Measurements from ENCODE around the gene PPP3R2.
A peak's percentile ranks its signal among the peaks of the same experiment; 100 is the strongest.

The PPP3R2 gene

DNA sequence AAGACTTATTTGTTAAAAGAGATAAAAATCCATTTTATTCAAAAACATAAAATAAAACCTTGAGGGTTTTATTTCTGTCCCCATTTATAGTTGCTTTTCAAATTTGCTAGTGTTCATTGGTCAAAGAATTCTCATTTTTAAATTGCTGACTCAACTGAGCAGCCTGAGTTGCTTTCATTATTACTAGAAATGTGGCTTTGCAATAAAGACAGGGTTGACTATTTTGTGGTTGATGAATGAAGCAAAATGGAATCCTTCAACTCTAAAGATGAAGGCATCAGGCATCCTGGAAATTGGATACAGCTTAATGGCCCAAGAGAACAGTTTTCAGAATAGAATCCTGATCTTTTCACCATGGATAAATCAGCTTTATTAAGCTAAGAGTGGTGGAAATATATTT is 23.9 kb upstream of the PPP3R2 start:
- TF ChIP-seq, protein P1, sequence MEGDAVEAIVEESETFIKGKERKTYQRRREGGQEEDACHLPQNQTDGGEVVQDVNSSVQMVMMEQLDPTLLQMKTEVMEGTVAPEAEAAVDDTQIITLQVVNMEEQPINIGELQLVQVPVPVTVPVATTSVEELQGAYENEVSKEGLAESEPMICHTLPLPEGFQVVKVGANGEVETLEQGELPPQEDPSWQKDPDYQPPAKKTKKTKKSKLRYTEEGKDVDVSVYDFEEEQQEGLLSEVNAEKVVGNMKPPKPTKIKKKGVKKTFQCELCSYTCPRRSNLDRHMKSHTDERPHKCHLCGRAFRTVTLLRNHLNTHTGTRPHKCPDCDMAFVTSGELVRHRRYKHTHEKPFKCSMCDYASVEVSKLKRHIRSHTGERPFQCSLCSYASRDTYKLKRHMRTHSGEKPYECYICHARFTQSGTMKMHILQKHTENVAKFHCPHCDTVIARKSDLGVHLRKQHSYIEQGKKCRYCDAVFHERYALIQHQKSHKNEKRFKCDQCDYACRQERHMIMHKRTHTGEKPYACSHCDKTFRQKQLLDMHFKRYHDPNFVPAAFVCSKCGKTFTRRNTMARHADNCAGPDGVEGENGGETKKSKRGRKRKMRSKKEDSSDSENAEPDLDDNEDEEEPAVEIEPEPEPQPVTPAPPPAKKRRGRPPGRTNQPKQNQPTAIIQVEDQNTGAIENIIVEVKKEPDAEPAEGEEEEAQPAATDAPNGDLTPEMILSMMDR (IDR thresholded peaks at IDR 0.05; ENCODE audit: low read length, missing control alignments): no peak
- DNase-seq (ENCODE audit: low read depth): no peak
- H3K4me3 ChIP-seq (replicated peaks; ENCODE audit: low read depth, low read length): no peak overlapping the region

DNA sequence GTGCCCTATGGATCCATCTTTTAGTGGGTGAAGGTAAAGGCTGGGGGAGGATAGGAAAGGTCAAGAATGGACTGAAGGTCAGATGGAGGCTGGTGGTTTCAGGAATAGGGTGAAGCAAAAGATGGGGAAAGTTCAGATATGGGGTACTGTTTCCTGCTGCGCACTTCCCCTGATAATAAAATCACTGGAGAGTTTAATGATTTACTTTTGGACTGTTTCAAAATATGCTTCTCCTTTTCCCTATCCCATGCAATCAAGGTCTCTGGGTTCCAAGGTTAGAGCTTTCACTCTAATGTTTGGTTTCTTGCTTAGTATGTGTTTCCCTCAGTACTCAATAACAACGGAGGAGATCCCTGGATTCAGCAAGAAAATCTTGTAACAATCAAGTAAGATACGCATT is 10.8 kb upstream of the PPP3R2 start:
- DNase-seq (ENCODE audit: low read depth): no peak
- H3K4me3 ChIP-seq (replicated peaks; ENCODE audit: low read depth, low read length): no peak overlapping the region
- TF ChIP-seq, protein P1 (IDR thresholded peaks at IDR 0.05; ENCODE audit: low read length, missing control alignments): no peak

DNA sequence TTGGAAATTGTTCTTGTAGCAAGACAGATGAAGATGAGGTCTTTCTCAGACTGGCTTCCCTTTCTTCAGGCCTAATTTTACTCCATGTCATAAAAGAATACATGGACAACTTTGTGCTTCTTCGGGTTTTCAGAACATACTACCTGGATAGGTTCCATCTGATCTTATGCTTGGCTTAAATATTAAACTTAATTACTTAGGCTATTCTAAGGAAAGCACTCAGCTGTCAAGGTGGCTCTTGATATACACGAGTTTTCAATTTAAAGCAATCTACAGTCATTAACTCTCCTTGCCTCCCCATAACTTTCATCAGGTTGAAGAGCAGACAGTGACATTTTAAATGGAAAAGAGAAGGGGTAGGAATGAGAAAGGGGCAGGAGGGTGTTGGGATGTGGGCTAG is 9.5 kb upstream of the PPP3R2 start:
- H3K4me3 ChIP-seq (replicated peaks; ENCODE audit: low read depth, low read length): no peak overlapping the region
- DNase-seq (ENCODE audit: low read depth): no peak
- TF ChIP-seq, protein P1 (IDR thresholded peaks at IDR 0.05; ENCODE audit: low read length, missing control alignments): no peak

DNA sequence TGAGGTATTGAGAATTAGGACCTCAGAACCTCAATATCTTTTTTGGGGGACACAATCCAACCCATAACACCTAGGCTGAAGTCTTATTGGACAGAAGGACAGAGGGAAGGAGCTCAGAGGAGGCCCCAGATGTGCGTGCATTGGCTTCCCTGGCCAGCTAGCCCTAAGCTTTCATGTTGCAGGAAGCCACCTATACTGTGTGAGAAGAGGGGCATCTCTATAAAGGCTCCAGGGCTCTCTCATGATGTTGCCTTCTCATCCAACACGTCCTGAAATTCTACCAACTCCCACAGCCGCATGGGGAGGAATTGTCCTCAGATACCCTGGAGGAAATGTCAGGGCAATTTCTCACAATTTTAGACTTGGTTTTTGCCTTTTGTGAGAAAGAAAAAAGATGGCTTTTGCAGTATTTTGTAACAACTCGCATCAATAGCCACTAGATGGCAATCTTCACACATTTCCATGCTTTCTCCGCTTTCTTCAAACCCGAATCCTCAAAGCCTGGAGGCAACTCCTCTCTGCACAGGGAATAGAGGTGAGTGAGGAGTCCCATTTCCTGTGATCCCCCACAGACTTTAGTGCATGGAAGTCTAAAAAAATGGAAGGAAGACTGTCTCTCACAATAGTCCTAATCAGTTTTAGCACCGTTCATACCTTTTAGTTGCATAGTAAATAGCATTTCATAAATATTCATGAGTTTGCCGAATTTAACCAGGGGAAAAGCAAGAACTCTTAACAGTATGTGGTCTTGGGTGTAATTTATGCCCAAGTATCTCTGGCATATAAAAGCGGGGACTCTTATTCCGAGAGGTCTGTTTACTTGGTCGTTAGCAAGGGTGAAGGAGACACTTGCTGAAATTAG is 7.4 kb upstream of the PPP3R2 start:
- TF ChIP-seq, protein P1 (IDR thresholded peaks at IDR 0.05; ENCODE audit: low read length, missing control alignments): peak; percentile 75
- DNase-seq (ENCODE audit: low read depth): peak; percentile 63
- H3K4me3 ChIP-seq (replicated peaks; ENCODE audit: low read depth, low read length): no peak overlapping the region

DNA sequence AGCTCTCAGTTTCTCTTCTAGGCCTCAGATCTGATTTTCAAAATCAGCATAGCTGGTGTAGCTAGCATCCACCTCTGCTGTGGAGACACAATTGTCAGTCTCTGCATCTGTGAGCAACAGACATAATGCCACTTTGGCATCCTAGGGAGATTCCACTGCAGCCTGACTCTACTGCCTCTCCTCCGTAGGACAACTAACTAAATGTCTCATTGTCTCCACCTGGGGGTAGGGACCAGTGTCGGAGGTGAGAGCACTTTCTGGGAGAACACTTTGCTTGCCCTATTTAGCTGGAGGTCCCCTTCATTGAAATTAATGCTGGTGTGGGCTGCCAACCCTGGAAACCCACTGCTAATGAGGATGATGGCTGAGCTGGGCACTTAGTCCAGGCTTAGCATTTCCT is 1.4 kb downstream of the PPP3R2 start:
- no peak for DNase-seq (ENCODE audit: low read depth)
- TF ChIP-seq, protein P1 (IDR thresholded peaks at IDR 0.05; ENCODE audit: low read length, missing control alignments): no peak
- H3K4me3 ChIP-seq (replicated peaks; ENCODE audit: low read depth, low read length): no peak overlapping the region

DNA sequence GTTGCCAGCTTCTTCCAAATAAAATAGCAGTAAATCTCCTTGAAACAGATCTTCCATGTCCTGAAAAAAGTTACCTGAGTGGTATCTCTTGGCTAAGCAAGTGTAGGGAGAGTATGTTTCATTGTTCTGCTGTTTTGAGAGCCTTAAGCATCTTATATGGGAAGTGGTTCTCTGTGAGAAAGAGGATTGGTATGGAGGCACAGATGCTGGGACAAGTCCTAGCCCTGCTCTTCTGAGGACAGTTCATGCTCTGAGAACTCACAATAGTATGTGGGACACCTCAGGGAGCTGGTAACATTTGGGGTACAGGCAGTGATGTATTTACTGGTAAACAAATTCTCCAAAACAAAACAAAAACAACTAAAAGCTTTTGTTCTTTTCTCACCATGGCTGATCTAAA is 2.0 kb downstream of the PPP3R2 start:
- DNase-seq (ENCODE audit: low read depth): no peak
- no peak overlapping the region for H3K4me3 ChIP-seq (replicated peaks; ENCODE audit: low read depth, low read length)
- TF ChIP-seq, protein P1 (IDR thresholded peaks at IDR 0.05; ENCODE audit: low read length, missing control alignments): no peak
